ENCODE results near the gene TYMP. TPM values are rescaled to one million over a fixed set of nuclear protein-coding genes. Genes with fewer than 3 reads are reported as not detected.

TYMP gene
- polyA plus RNA-seq, 1 donor (not counting 4 experiments of a cell fraction or from before 2014, with no cell fraction given): 25.5 TPM

- H3K27me3 ChIP-seq (ENCODE audit: control insufficient read depth, extremely low read depth, insufficient read depth, low read length): peaks cover 13% of the 10 kb centered on the region
- H3K9ac ChIP-seq (ENCODE audit: control insufficient read depth, extremely low read depth, insufficient read depth, low read length): no peak overlapping the region
- FAIRE-seq (no peak), DNase-seq (ENCODE audit: low read depth, low spot score) (no peak)
- H3K4me2 ChIP-seq (ENCODE audit: control insufficient read depth, extremely low read depth, insufficient read depth, low read depth, low read length): no peak overlapping the region
- no peaks in the 10 kb centered on the region for H3K9me3 ChIP-seq (ENCODE audit: control insufficient read depth, low read depth, low read length)
- H2AFZ ChIP-seq (ENCODE audit: control insufficient read depth, low read length): no peak overlapping the region
- TF ChIP-seq EZH2 (IDR thresholded peaks at IDR 0.05; ENCODE audit: low read length): no peak
- no peak for TF ChIP-seq CTCF (optimal IDR thresholded peaks at IDR 0.05 in 1 of 3, IDR thresholded peaks at IDR 0.05 in 1 of 3, conservative IDR thresholded peaks at IDR 0.05 in 1 of 3; ENCODE audit: extremely low read depth in 1 of 3, insufficient read depth in 2 of 3, low read length in 3 of 3)
- H3K4me3 ChIP-seq (ENCODE audit: control insufficient read depth in 2 of 3, extremely low read depth in 1 of 3, insufficient read depth in 2 of 3, low read depth in 1 of 3, low read length in 3 of 3): no peak overlapping the region
- H3K27ac ChIP-seq (ENCODE audit: control insufficient read depth, insufficient read depth, low read length): no peak overlapping the region
- H3K79me2 ChIP-seq (ENCODE audit: control insufficient read depth, insufficient read depth, low read length): no peaks in the 10 kb centered on the region
- dilution Hi-C loops (cut with MboI; ENCODE audit: extremely low pct_ligation_motif_present, low sequenced_read_pairs): no loop called here
- H3K9me1 ChIP-seq (ENCODE audit: control insufficient read depth, extremely low read depth, insufficient read depth, low read length): no peaks in the 10 kb centered on the region
- H3K36me3 ChIP-seq (ENCODE audit: control insufficient read depth in 2 of 2, extremely low read depth in 1 of 2, insufficient read depth in 2 of 2, low read length in 2 of 2): no peaks in the 10 kb centered on the region
- peaks cover 11% of the 10 kb centered on the region for H3K4me1 ChIP-seq (ENCODE audit: control insufficient read depth, extremely low read depth, insufficient read depth, low read length)
- H4K20me1 ChIP-seq (ENCODE audit: control insufficient read depth, extremely low read depth, insufficient read depth, low read length): no peaks in the 10 kb centered on the region
These were observed 19.3 kb upstream of the TYMP start for GRCh38 chr22:50548921-50549790.

GRCh38 chr22:50548040-50548920, 18.5 kb upstream of the TYMP start:
- Histone ChIP-seq H2AFZ (ENCODE audit: control insufficient read depth, low read length) (no peak overlapping the region), H3K9me3 (ENCODE audit: control insufficient read depth, low read depth, low read length) (no peaks in the 10 kb centered on the region), H3K27me3 (ENCODE audit: control insufficient read depth, extremely low read depth, insufficient read depth, low read length) (peaks cover 13% of the 10 kb centered on the region), H3K36me3 (ENCODE audit: control insufficient read depth in 2 of 2, extremely low read depth in 1 of 2, insufficient read depth in 2 of 2, low read length in 2 of 2) (no peaks in the 10 kb centered on the region), H3K9me1 (ENCODE audit: control insufficient read depth, extremely low read depth, insufficient read depth, low read length) (no peaks in the 10 kb centered on the region), H4K20me1 (ENCODE audit: control insufficient read depth, extremely low read depth, insufficient read depth, low read length) (no peaks in the 10 kb centered on the region), H3K27ac (ENCODE audit: control insufficient read depth, insufficient read depth, low read length) (no peak overlapping the region), H3K4me3 (ENCODE audit: control insufficient read depth in 2 of 3, extremely low read depth in 1 of 3, insufficient read depth in 2 of 3, low read depth in 1 of 3, low read length in 3 of 3) (no peak overlapping the region), H3K4me1 (ENCODE audit: control insufficient read depth, extremely low read depth, insufficient read depth, low read length) (peaks cover 13% of the 10 kb centered on the region), H3K9ac (ENCODE audit: control insufficient read depth, extremely low read depth, insufficient read depth, low read length) (no peak overlapping the region), H3K79me2 (ENCODE audit: control insufficient read depth, insufficient read depth, low read length) (no peaks in the 10 kb centered on the region), H3K4me2 (ENCODE audit: control insufficient read depth, extremely low read depth, insufficient read depth, low read depth, low read length) (no peak overlapping the region)
- DNase-seq (ENCODE audit: low read depth, low spot score): no peak
- TF ChIP-seq EZH2 (IDR thresholded peaks at IDR 0.05; ENCODE audit: low read length): no peak
- no peak for TF ChIP-seq CTCF (optimal IDR thresholded peaks at IDR 0.05 in 1 of 3, IDR thresholded peaks at IDR 0.05 in 1 of 3, conservative IDR thresholded peaks at IDR 0.05 in 1 of 3; ENCODE audit: extremely low read depth in 1 of 3, insufficient read depth in 2 of 3, low read length in 3 of 3)
- dilution Hi-C loops (cut with MboI; ENCODE audit: extremely low pct_ligation_motif_present, low sequenced_read_pairs): no loop called here
- FAIRE-seq: no peak

Measured in keratinocyte (primary cell).